UCSD-AML1 (cell line): ENCODE data around the gene PICK1.

Experiments used
- DNase-seq: peaks from one replicate; lab custom pipeline; 2025; ENCODE audit not compliant: unreplicated experiment; lab: John Stamatoyannopoulos, UW

The PICK1 gene

GRCh38 chr22:38056969-38057891, at the start of gene PICK1:
Gene PICK1, plus strand, starts transcription at chr22:38057404. Its CDS starts 406 bp downstream, at chr22:38057810.
- DNase-seq, result peak; percentile 82

GRCh38 chr22:38009000-38009806, 48.0 kb upstream of the PICK1 start:
- DNase-seq, result no peak

- no peak for DNase-seq
Observed at GRCh38 chr22:38012604-38013072, 44.6 kb upstream of the PICK1 start.

- DNase-seq, result no peak
Observed at GRCh38 chr22:38014083-38014482, 43.1 kb upstream of the PICK1 start.

GRCh38 chr22:38016182-38017151, 40.7 kb upstream of the PICK1 start:
- DNase-seq, result no peak

GRCh38 chr22:38017272-38017920, 39.8 kb upstream of the PICK1 start:
- DNase-seq, result peak; percentile 64

- no peak for DNase-seq
Observed at GRCh38 chr22:38017939-38018885, 39.0 kb upstream of the PICK1 start.

- no peak for DNase-seq
Observed at GRCh38 chr22:38018938-38019827, 38.0 kb upstream of the PICK1 start.

- DNase-seq, result no peak
Observed at GRCh38 chr22:38021206-38021605, 36.0 kb upstream of the PICK1 start.

GRCh38 chr22:38023045-38023444, 34.2 kb upstream of the PICK1 start:
- DNase-seq, result no peak

GRCh38 chr22:38025514-38025913, 31.7 kb upstream of the PICK1 start:
- no peak for DNase-seq

GRCh38 chr22:38026130-38027111, 30.8 kb upstream of the PICK1 start:
- DNase-seq, result no peak

GRCh38 chr22:38027487-38027886, 29.7 kb upstream of the PICK1 start:
- DNase-seq, result no peak

- no peak for DNase-seq
Observed at GRCh38 chr22:38028344-38029130, 28.7 kb upstream of the PICK1 start.

- no peak for DNase-seq
Observed at GRCh38 chr22:38029370-38029769, 27.8 kb upstream of the PICK1 start.

GRCh38 chr22:38029901-38030300, 27.3 kb upstream of the PICK1 start:
- DNase-seq, result no peak
